Pericardium fibroblast (primary cell): Measurements from ENCODE around the gene LYSMD2. TPM values are rescaled to one million over a fixed set of nuclear protein-coding genes. Genes with fewer than 3 reads are reported as not detected.

Experiments used
- total RNA-seq: library from RNA; depleted of rRNA; stranded (reverse); fragments of >200 nt; gene quantifications from 2 replicates; pipeline ENCODE4 v1.2.3, GENCODE V29; 2015

LYSMD2 gene
- 11.5 and 14.1 TPM in 2 replicates for total RNA-seq

GRCh38 chr15:51737522-51738305 is at the start of gene LYSMD2:
Gene LYSMD2 (minus strand): TSS chr15:51737655. CDS start chr15:51737622, 33 bp downstream.

GRCh38 chr15:51750792-51751696 is 13.6 kb upstream of the LYSMD2 start, which contains the start of gene TMOD2:
Gene TMOD2 (plus strand): TSS chr15:51751597. CDS start chr15:51766442, 14,845 bp downstream.

GRCh38 chr15:51681303-51681963 is 56.0 kb downstream of the LYSMD2 start, which contains the start of gene SCG3:
Gene SCG3 (plus strand): TSS chr15:51681503. CDS start chr15:51681756, 253 bp downstream.

Other genes starting within 250 kb of the LYSMD2 start
- gene DMXL2, start 114.9 kb downstream of the LYSMD2 start, total RNA-seq = 8.9 and 13.0 TPM in 2 replicates
- gene SCG3, start 56.2 kb downstream of the LYSMD2 start, total RNA-seq = under 0.01 TPM in 1 of 2 replicates, not detected in the other
- 9.4 and 10.5 TPM in 2 replicates for gene TMOD2, start 13.9 kb upstream of the LYSMD2 start, total RNA-seq
- 24.6 and 25.3 TPM in 2 replicates for gene TMOD3, start 92.0 kb upstream of the LYSMD2 start, total RNA-seq
- 15.6 and 19.0 TPM in 2 replicates for gene LEO1, start 234.1 kb upstream of the LYSMD2 start, total RNA-seq